Lower leg skin (tissue), 3 donors: Measurements from ENCODE around the gene EBF3.

ENCODE experiments used
- POLR2A ChIP-seq, 2 donors: fragments of 450-650 bp; IDR thresholded peaks; one replicate each; pipeline ENCODE4 v1.6.1; 2016 to 2017; ENCODE audit warnings: antibody characterized with exemption in 2 of 2, mild to moderate bottlenecking in 1 of 2, moderate library complexity in 1 of 2
- TF ChIP-seq, protein P1 (sequence below), 3 donors: fragments of 450-650 bp; IDR thresholded peaks; one replicate each; pipeline ENCODE4 v1.5.1; 2016; ENCODE audit warnings: antibody characterized with exemption in 3 of 3, mild to moderate bottlenecking in 3 of 3, moderate library complexity in 2 of 3

DNA sequence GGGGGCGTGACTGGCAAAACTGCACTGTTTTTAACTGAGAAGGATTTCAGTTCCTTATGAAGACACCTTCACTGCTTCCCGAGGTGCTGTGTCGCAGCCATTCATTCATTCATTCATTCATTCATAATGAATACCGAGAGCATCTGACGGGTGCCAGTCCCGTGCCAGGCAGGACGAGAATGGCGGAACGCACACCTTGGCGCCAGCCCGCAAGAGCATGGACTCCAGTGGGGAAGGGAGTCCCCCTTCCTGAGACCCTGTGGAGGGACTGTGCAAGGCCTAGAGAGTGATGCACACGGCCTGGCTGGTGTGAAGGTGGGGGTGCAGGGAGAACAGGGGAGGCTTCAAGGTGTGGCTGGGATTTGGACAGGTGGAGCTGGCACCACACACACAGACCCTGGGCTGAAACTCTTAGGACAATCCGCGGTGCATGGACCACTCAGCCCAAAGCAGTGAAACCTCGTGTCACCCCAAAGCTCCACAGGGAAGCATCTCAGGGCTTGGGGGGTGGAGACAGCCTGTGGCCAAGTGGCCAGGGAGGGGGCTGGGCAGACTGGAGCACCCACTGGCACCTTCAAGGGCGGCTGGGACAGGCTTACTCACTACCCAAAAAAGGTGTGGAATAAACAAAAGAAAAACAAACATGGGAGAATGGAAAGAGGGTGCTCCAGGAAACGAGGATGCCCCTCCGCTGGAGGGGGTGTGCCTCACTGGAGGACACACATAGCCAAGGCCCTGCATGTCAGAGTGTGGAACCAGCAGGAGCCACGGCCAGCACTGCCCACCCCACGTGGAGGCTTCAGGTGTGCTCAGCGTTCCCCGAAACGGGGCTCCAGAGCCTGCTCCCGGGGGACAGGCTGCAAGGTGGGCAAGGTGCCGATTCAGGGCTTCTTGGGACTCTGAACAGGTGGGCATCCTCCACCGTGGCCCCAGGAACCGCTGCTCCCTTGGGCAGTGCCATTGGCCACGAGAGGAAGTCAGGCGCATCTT lies 37.7 kb downstream of the EBF3 start:
- TF ChIP-seq, protein P1, sequence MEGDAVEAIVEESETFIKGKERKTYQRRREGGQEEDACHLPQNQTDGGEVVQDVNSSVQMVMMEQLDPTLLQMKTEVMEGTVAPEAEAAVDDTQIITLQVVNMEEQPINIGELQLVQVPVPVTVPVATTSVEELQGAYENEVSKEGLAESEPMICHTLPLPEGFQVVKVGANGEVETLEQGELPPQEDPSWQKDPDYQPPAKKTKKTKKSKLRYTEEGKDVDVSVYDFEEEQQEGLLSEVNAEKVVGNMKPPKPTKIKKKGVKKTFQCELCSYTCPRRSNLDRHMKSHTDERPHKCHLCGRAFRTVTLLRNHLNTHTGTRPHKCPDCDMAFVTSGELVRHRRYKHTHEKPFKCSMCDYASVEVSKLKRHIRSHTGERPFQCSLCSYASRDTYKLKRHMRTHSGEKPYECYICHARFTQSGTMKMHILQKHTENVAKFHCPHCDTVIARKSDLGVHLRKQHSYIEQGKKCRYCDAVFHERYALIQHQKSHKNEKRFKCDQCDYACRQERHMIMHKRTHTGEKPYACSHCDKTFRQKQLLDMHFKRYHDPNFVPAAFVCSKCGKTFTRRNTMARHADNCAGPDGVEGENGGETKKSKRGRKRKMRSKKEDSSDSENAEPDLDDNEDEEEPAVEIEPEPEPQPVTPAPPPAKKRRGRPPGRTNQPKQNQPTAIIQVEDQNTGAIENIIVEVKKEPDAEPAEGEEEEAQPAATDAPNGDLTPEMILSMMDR (IDR thresholded peaks at IDR 0.05), result no peak
- no peak for TF ChIP-seq POLR2A (IDR thresholded peaks at IDR 0.05)
